SK-N-SH (cell line): ENCODE measurements around the gene AXL. TPM values are rescaled to one million over a fixed set of nuclear protein-coding genes. Genes with fewer than 3 reads are reported as not detected.

ENCODE experiments used
- CTCF ChIA-PET: fragments of 300-600, 350-600 bp; formaldehyde crosslinking; extraction: SDS; loops from one replicate; lab custom pipeline; 2021; lab: Yijun Ruan, JAX
- POLR2A ChIA-PET: fragments of 350-600 bp; sonication (Branson Sonifier 250); formaldehyde crosslinking; extraction: SDS; loops from one replicate; lab custom pipeline; 2020; ENCODE audit warnings: antibody characterized with exemption, inconsistent platforms; lab: Yijun Ruan, JAX
- DNase-seq: peaks from one replicate; pipeline ENCODE4 v3.0.0; 2012
- H2AFZ ChIP-seq: fragments of 200-600 bp; sonication (generic); 2 replicates; pipeline ENCODE4 v1.8.1; 2016; ENCODE audit warnings: antibody characterized with exemption, mild to moderate bottlenecking, low read depth
- H3F3A ChIP-seq: fragments of 200-600 bp; sonication (generic); replicated peaks from 2 replicates; pipeline ENCODE3; 2016; ENCODE audit warnings: antibody characterized with exemption, mild to moderate bottlenecking; ENCODE audit not compliant: insufficient read depth
- H3K27ac ChIP-seq, 2 experiments: fragments of 200-500 bp in 1 of 2; fragments of 200-600 bp in 1 of 2; sonication (Bioruptor generic) in 1 of 2; sonication (generic), shearing (Covaris generic) in 1 of 2; 2 replicates each; pipeline versions ENCODE4 v1.5.1 to v1.6.1; 2014 to 2016; ENCODE audit warnings: low read depth in 2 of 2, inconsistent platforms in 1 of 2, low read length in 1 of 2, mild to moderate bottlenecking in 1 of 2, mixed read lengths in 1 of 2
- H3K27me3 ChIP-seq: fragments of 200-600 bp; sonication (generic), shearing (Covaris generic); 2 replicates; pipeline ENCODE4 v1.6.1; 2016; ENCODE audit warnings: mixed run types; ENCODE audit not compliant: insufficient read depth
- H3K36me3 ChIP-seq, 2 experiments: fragments of 200-500 bp in 1 of 2; fragments of 200-600 bp in 1 of 2; sonication (Bioruptor generic) in 1 of 2; sonication (generic) in 1 of 2; replicated peaks in 1 of 2; 2 replicates each; pipeline versions ENCODE3 to v1.5.1; 2014 to 2016; ENCODE audit warnings: low read length in 1 of 2, mild to moderate bottlenecking in 1 of 2; ENCODE audit not compliant: insufficient read depth in 2 of 2, control insufficient read depth in 1 of 2
- H3K4me1 ChIP-seq, 2 experiments: fragments of 200-500 bp in 1 of 2; fragments of 200-600 bp in 1 of 2; sonication (Bioruptor generic) in 1 of 2; sonication (generic), shearing (Covaris generic) in 1 of 2; 2 replicates each; pipeline versions ENCODE4 v1.5.1 to v1.6.1; 2014 to 2016; ENCODE audit warnings: low read depth in 1 of 2, low read length in 1 of 2, mixed run types in 1 of 2; ENCODE audit not compliant: insufficient read depth in 2 of 2, control insufficient read depth in 1 of 2
- H3K4me2 ChIP-seq: fragments of 200-600 bp; sonication (generic), shearing (Covaris generic); 2 replicates; pipeline ENCODE4 v1.6.1; 2017; ENCODE audit warnings: mixed run types
- H3K4me3 ChIP-seq, 2 experiments: fragments of 200-500 bp in 1 of 2; fragments of 200-600 bp in 1 of 2; sonication (Bioruptor generic) in 1 of 2; sonication (generic), shearing (Covaris generic) in 1 of 2; 2 replicates each; pipeline versions ENCODE4 v1.5.1 to v1.8.1; 2014 to 2016; ENCODE audit warnings: low read depth in 2 of 2, inconsistent platforms in 1 of 2, low read length in 1 of 2, mild to moderate bottlenecking in 1 of 2, mixed read lengths in 1 of 2, moderate library complexity in 1 of 2
- H3K79me2 ChIP-seq: fragments of 200-600 bp; sonication (generic); 2 replicates; pipeline ENCODE4 v1.8.1; 2017; ENCODE audit warnings: mild to moderate bottlenecking; ENCODE audit not compliant: insufficient read depth
- H3K9ac ChIP-seq: fragments of 200-600 bp; sonication (generic); 2 replicates; pipeline ENCODE4 v1.6.1; 2017; ENCODE audit warnings: mixed run types
- H3K9me2 ChIP-seq: fragments of 200-600 bp; sonication (generic); 2 replicates; pipeline ENCODE4 v1.6.1; 2017; ENCODE audit warnings: mixed run types
- H3K9me3 ChIP-seq: fragments of 200-600 bp; sonication (generic); 2 replicates; pipeline ENCODE4 v1.6.1; 2017; ENCODE audit warnings: mixed run types, mild to moderate bottlenecking, moderate library complexity
- H4K20me1 ChIP-seq: fragments of 200-600 bp; sonication (generic); 2 replicates; pipeline ENCODE4 v1.6.1; 2017; ENCODE audit warnings: mild to moderate bottlenecking, mixed run types; ENCODE audit not compliant: insufficient read depth
- CHD2 ChIP-seq: fragments of 150-350 bp; IDR thresholded peaks from 2 replicates; pipeline ENCODE4 v1.6.1; 2018; ENCODE audit warnings: low read length; ENCODE audit not compliant: partially characterized antibody
- ELF1 ChIP-seq: IDR thresholded peaks from 2 replicates; pipeline ENCODE4 v1.4.0; 2012
- EP300 ChIP-seq, 2 experiments: IDR thresholded peaks; 2 replicates each; pipeline versions ENCODE4 v1.4.0 to v1.6.1; 2012; ENCODE audit warnings: borderline replicate concordance in 1 of 2, low read depth in 1 of 2, low read length in 1 of 2
- EZH2phosphoT487 ChIP-seq: fragments of 200-600 bp; sonication (generic); IDR thresholded peaks from 2 replicates; pipeline ENCODE4 v1.6.1; 2017; ENCODE audit warnings: low read depth, mixed run types, mild to moderate bottlenecking, antibody characterized with exemption, moderate library complexity, borderline replicate concordance
- FOSL2 ChIP-seq: IDR thresholded peaks from 2 replicates; pipeline ENCODE4 v1.4.0; 2012; ENCODE audit warnings: low read depth, mild to moderate bottlenecking, moderate library complexity, borderline replicate concordance
- FOXJ3 ChIP-seq: sonication (generic); formaldehyde crosslinking; IDR thresholded peaks from 2 replicates; pipeline ENCODE4 v1.5.1; 2020; ENCODE audit warnings: mild to moderate bottlenecking, missing genetic modification reagents
- GABPA ChIP-seq: IDR thresholded peaks from 2 replicates; pipeline ENCODE4 v1.4.0; 2012; ENCODE audit warnings: low read depth, mild to moderate bottlenecking
- GATA2 ChIP-seq: sonication (generic); formaldehyde crosslinking; IDR thresholded peaks from 2 replicates; pipeline ENCODE4 v1.5.0; 2020; ENCODE audit warnings: mild to moderate bottlenecking, missing genetic modification reagents
- JUND ChIP-seq: IDR thresholded peaks from 2 replicates; pipeline ENCODE4 v1.4.0; 2012
- MEF2A ChIP-seq: IDR thresholded peaks from 2 replicates; pipeline ENCODE4 v1.4.0; 2012; ENCODE audit warnings: low read depth, borderline replicate concordance
- POLR2AphosphoS5 ChIP-seq: IDR thresholded peaks from 2 replicates; pipeline ENCODE4 v1.6.1; 2012; ENCODE audit warnings: low read depth, low read length
- RAD21 ChIP-seq: IDR thresholded peaks from 2 replicates; pipeline ENCODE4 v1.6.1; 2012; ENCODE audit warnings: mild to moderate bottlenecking, low read length
- RCOR1 ChIP-seq: fragments of 150-350 bp; IDR thresholded peaks from 2 replicates; pipeline ENCODE4 v1.6.1; 2017; ENCODE audit warnings: antibody characterized with exemption, low read length
- RFX5 ChIP-seq: IDR thresholded peaks from 2 replicates; pipeline ENCODE4 v1.6.1; 2012; ENCODE audit warnings: mild to moderate bottlenecking, improper control_type of control experiment, low read length
- RXRA ChIP-seq: IDR thresholded peaks from 2 replicates; pipeline ENCODE4 v1.4.0; 2012; ENCODE audit warnings: low read depth, mild to moderate bottlenecking, borderline replicate concordance
- SIN3A ChIP-seq: IDR thresholded peaks from 2 replicates; pipeline ENCODE4 v1.6.1; 2012; ENCODE audit warnings: low read depth, mild to moderate bottlenecking, low read length, moderate library complexity, borderline replicate concordance
- SMC3 ChIP-seq: IDR thresholded peaks from 2 replicates; pipeline ENCODE4 v1.6.1; 2012; ENCODE audit warnings: low read depth, low read length, improper control_type of control experiment
- TCF12 ChIP-seq: IDR thresholded peaks from 2 replicates; pipeline ENCODE4 v1.4.0; 2012
- WGBS: methylation state at CpG from one replicate; pipeline ENCODE4 v1.1.6; 2017; ENCODE audit warnings: low lambda C conversion rate; 5-methylcytosine and 5-hydroxymethylcytosine counted together
- polyA plus RNA-seq, 3 experiments: library from polyadenylated mRNA; depleted of rRNA; stranded (reverse); fragments of >200 nt; gene quantifications; 2 replicates each; pipeline ENCODE4 v1.2.3, GENCODE V29; 2012
- TF ChIP-seq, protein P1 (sequence below): IDR thresholded peaks from 2 replicates; pipeline ENCODE4; 2012
- TF ChIP-seq, protein P2 (sequence below): IDR thresholded peaks from 2 replicates; pipeline ENCODE4 v1.4.0; 2012; ENCODE audit warnings: low read depth, borderline replicate concordance

The AXL gene
- polyA plus RNA-seq, 1 of the 3 experiments (the other 2 are of a cell fraction), result 82.6 TPM

DNA sequence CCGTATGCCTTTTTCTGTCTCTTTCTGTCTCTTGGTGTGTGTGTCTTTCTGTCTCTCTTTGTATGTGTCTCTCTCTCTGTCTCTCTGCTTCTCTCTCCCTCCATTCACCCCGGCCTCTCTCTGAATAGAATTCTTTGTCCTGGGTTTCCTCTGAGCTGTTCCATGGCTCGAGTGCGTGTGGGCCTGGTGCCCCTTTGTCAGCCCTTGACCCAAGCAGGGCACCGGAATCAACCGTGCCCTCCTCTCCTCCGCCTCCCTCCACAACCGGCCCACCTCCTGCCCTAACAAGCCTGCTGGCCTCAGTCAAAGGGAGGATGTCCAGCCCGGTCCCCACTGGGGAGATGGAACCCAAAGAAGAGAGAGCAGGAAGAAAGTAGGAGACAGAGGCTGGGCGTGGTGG is 3.2 kb downstream of the AXL start:
- TF ChIP-seq ELF1, result no peak
- no peak for TF ChIP-seq GABPA
- TF ChIP-seq, protein P1, sequence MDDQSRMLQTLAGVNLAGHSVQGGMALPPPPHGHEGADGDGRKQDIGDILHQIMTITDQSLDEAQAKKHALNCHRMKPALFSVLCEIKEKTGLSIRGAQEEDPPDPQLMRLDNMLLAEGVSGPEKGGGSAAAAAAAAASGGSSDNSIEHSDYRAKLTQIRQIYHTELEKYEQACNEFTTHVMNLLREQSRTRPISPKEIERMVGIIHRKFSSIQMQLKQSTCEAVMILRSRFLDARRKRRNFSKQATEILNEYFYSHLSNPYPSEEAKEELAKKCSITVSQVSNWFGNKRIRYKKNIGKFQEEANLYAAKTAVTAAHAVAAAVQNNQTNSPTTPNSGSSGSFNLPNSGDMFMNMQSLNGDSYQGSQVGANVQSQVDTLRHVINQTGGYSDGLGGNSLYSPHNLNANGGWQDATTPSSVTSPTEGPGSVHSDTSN, result no peak
- TF ChIP-seq SMC3, result no peak
- no peak for TF ChIP-seq FOSL2
- no peak for TF ChIP-seq MEF2A
- no peak for TF ChIP-seq RCOR1
- TF ChIP-seq TCF12, result no peak
- TF ChIP-seq, protein P2, sequence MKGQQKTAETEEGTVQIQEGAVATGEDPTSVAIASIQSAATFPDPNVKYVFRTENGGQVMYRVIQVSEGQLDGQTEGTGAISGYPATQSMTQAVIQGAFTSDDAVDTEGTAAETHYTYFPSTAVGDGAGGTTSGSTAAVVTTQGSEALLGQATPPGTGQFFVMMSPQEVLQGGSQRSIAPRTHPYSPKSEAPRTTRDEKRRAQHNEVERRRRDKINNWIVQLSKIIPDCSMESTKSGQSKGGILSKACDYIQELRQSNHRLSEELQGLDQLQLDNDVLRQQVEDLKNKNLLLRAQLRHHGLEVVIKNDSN, result no peak
- TF ChIP-seq CHD2, result no peak
- TF ChIP-seq POLR2AphosphoS5, result no peak
- TF ChIP-seq RAD21, result no peak
- TF ChIP-seq GATA2, result no peak
- TF ChIP-seq RXRA, result no peak
- no peak for TF ChIP-seq EZH2phosphoT487
- no peak for TF ChIP-seq RFX5
- no peak for TF ChIP-seq EP300 (IDR thresholded peaks at IDR 0.05; ENCODE audit: borderline replicate concordance in 1 of 2, low read depth in 1 of 2, low read length in 1 of 2)
- no peak for TF ChIP-seq SIN3A
- no peak for TF ChIP-seq JUND
- no peak for TF ChIP-seq FOXJ3 (CRISPR knock-in tag)
- Histone ChIP-seq H3K36me3 (peaks cover 0 to 20% of the 10 kb centered on the region in 2 experiments), H3K4me3 (peak overlapping the region in 1 of 2 experiments; percentile 81; a peak in 3 of 4 replicates), H4K20me1 (no peaks in the 10 kb centered on the region), H3K27ac (peak overlapping the region in 1 of 2 experiments; percentile 96; a peak in 2 of 4 replicates), H3F3A (peaks cover 51% of the 10 kb centered on the region), H2AFZ (no peak overlapping the region), H3K79me2 (peaks cover 76% of the 10 kb centered on the region), H3K9me2 (no peaks in the 10 kb centered on the region), H3K9me3 (no peaks in the 10 kb centered on the region), H3K9ac (peak overlapping the region; percentile 99; the same call in 1 of the 2 replicates), H3K27me3 (no peaks in the 10 kb centered on the region), H3K4me1 (peaks cover 0 to 27% of the 10 kb centered on the region in 2 experiments; a peak in 2 of 4 replicates), H3K4me2 (peak overlapping the region; percentile 96)
- ChIA-PET CTCF (interaction anchor here (1.7 kb wide), 1 partner anchor 18 kb away, joined by 3 read pairs; no protein-coding TSS in a partner anchor), POLR2A (no interaction called here)
- 60% methylated on average over 10 of the region's 10 CpGs for WGBS
- DNase-seq, result no peak
